Fibroblast of villous mesenchyme (primary cell): ENCODE measurements around the gene ACSL6. TPM values are rescaled to one million over a fixed set of nuclear protein-coding genes. Genes with fewer than 3 reads are reported as not detected.

ENCODE experiments used
- DNase-seq: peaks from one replicate; pipeline ENCODE4 v3.0.0-alpha.2; 2010; ENCODE audit warnings: low read depth
- H3K4me3 ChIP-seq: 2 replicates; pipeline ENCODE4 v1.5.1; 2011; ENCODE audit warnings: low read depth, mild to moderate bottlenecking, low read length
- total RNA-seq: library from RNA; depleted of rRNA; stranded (reverse); fragments of >200 nt; gene quantifications from 2 replicates; pipeline ENCODE4 v1.2.3, GENCODE V29; 2012
- TF ChIP-seq, protein P1 (sequence below): IDR thresholded peaks from 2 replicates; pipeline ENCODE4 v1.5.1; 2012; ENCODE audit warnings: low read depth, mild to moderate bottlenecking, low read length; ENCODE audit not compliant: insufficient read depth

Gene ACSL6
- total RNA-seq, 1 donor = 0.43 TPM

DNA sequence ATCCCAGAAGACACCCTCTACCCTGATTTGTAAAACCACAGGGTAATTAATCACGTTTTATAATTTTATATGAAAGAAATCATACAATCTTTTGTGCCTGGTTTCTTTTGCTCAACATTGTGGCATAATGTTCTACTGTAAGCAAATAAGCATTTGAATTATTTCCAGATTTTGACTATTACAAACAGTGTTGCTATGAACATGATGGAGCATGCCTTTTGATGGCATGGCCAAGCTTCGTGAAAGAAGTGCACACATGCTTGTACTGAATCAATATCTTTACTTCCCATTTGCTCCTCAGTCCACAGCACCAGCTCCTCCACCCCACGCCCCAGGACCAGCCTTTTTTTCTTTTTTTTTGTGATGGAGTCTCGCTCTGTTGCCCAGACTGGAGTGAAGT lies 29.9 kb downstream of the ACSL6 start:
- DNase-seq = no peak
- H3K4me3 ChIP-seq = no peak overlapping the region
- TF ChIP-seq, protein P1, sequence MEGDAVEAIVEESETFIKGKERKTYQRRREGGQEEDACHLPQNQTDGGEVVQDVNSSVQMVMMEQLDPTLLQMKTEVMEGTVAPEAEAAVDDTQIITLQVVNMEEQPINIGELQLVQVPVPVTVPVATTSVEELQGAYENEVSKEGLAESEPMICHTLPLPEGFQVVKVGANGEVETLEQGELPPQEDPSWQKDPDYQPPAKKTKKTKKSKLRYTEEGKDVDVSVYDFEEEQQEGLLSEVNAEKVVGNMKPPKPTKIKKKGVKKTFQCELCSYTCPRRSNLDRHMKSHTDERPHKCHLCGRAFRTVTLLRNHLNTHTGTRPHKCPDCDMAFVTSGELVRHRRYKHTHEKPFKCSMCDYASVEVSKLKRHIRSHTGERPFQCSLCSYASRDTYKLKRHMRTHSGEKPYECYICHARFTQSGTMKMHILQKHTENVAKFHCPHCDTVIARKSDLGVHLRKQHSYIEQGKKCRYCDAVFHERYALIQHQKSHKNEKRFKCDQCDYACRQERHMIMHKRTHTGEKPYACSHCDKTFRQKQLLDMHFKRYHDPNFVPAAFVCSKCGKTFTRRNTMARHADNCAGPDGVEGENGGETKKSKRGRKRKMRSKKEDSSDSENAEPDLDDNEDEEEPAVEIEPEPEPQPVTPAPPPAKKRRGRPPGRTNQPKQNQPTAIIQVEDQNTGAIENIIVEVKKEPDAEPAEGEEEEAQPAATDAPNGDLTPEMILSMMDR = no peak

DNA sequence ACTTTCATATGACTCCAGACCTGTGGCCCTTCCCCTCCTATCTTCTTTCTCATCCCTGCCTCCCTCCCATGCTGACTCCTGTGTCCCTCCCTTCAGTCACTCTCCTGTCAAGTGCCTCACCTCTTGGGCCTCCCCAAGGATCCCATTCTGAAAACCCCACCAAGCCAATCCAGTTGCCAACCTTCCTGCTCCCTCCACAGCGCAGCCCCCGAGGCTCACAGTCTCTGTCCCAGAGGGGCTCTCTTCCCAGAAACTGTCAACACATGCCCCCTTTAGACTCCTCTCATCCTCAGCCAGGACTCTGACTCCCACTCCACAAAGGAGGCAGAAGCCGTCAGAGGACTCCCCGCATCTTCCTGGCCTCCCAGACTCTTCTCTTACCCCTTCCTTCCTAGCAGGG lies 30.8 kb downstream of the ACSL6 start:
- no peak for DNase-seq
- H3K4me3 ChIP-seq = no peak overlapping the region
- TF ChIP-seq, protein P1 = no peak

DNA sequence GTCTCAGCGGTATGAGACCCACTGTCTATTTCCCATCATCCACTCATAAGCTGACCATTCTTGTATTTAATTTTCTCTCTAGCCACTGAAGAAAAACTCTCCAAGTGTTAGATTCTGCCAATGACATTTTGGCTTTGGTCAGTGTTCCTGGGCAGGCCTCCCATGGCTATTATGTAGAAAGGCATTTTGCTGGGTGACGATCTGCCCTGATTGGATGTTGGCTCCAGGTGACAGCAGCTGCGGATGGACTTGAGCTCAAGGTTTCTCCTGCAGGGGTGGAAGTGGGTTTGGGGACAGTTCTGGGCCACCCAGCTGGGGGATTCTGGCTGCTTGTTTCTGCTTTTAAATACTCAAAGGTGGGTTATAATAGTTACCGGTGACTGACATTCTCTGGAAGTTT lies 31.6 kb downstream of the ACSL6 start:
- no peak for DNase-seq
- no peak overlapping the region for H3K4me3 ChIP-seq
- TF ChIP-seq, protein P1 = no peak

DNA sequence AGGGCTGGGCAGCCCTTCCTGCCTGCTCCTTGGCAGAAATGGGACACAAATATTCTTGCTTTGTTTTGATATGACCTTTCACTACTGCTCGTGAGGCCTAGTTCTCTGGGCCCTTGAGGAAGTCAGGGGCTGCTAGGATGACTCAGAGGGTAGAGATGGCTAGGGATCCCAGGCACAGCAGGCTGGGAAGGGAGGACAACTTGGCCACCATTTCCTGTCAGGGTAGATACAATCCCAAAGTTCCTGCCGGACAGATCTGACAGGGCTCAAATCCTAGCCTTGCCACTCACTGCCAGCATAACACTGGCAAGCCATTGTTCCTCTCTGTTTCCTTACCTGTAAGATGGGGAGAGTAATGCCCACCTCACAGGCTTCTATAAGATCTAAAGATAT lies 34.2 kb downstream of the ACSL6 start:
- no peak for DNase-seq
- TF ChIP-seq, protein P1 = no peak
- H3K4me3 ChIP-seq = no peak overlapping the region

DNA sequence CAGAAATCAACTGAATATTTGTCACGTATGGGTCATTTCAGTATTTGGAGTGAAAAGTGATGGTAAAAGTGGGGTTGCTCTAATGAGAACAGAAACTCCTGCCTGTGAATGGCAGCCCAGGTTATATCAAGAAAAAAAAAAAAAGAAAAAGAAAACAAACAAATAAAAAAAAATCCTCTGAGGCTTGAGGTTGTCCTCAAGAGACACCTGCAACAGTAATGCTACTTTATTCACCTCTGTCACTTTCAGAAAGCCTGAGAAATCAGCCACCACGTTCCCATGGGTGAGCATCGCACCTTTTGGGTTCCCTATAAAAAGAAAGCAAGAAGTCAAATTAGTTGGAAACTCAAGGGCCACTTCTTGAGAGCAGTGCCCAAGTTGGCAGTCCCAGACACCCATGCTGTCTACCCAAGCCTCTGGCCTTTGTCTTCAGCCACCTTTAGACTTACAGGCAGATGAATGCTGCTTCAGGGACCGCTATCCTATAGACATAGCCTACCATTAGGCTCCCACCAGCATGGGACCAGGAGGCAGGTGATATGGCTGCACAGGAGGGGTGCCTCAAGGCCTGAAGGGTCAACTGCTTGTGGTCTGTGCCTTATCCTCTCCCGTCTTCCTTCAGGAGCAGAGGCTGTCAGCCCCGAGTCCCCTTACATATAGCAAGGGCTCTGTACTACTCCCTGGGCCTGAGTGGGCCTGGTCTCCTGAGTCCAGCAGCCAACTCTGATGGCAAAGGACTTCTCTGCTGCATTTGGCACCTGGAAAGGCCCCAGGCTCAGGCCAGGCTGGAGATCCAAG lies 34.8 kb downstream of the ACSL6 start:
- H3K4me3 ChIP-seq = no peak overlapping the region
- TF ChIP-seq, protein P1 = no peak
- no peak for DNase-seq

DNA sequence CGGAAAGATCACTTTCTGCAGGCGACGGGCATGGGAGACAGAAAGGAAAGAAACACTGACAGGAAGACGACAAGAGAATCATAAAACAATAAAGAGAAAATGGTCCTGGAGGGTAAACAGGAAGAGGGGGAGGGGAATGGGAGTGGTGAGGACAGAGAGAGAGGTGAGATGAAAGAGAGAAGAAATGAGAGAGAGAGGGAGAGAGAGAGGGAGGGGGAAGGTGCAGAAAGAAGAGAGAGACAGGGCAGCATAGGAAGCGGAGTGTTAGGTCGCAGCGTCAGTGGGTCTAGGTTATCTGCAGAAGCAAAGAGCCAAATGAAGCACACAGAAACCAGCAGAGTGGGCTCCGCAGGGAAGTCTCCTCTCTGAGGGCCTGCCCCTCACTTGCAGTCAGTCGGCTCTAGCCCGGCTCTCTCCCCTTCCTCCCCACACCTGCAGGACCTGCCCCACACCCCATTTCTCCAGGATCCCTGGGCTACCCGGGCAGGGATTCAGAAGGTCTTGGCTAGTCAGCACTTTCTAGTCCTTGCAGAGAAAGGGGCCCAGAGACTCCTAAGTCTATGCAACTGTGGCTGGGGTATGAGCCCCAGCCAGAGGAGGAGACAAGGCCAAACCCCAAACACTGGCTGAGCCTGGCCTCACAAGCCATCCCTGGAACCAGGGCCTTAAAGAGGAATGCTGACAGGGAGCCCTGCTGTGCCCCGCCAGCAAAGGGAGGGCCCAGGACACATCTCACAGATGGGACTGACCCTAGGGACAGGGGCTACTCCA lies 36.3 kb downstream of the ACSL6 start:
- TF ChIP-seq, protein P1 = no peak
- DNase-seq = no peak
- H3K4me3 ChIP-seq = no peak overlapping the region
